Endothelial cell of umbilical vein (primary cell): Measurements from ENCODE around the gene PPM1N. TPM values are rescaled to one million over a fixed set of nuclear protein-coding genes. Genes with fewer than 3 reads are reported as not detected.

Experiments
- BruUV-seq: library from RNA; stranded (reverse); fragments of 400-500 nt; replicated peaks from 2 replicates; lab custom pipeline; 2021; lab: Mats Ljungman, UMichigan
- CTCF ChIA-PET: fragments of 300-600, 350-600 bp; sonication (Branson Sonifier 250); formaldehyde crosslinking; loops from one replicate; lab custom pipeline; 2021; ENCODE audit warnings: antibody characterized with exemption, inconsistent platforms; lab: Charles Lee
- POLR2A ChIA-PET: fragments of 300-600, 350-600 bp; sonication (Branson Sonifier 250); formaldehyde crosslinking; loops from one replicate; lab custom pipeline; 2021; ENCODE audit warnings: antibody characterized with exemption, inconsistent platforms; lab: Charles Lee
- DNase-seq: peaks from one replicate; pipeline ENCODE4 v3.0.0-alpha.2; 2011; ENCODE audit warnings: low read depth, low spot score
- FAIRE-seq: peaks from 2 replicates; lab custom pipeline; 2011; peaks lifted over from hg19 to GRCh38; lab: Jason Lieb, UNC
- H2AFZ ChIP-seq: 2 replicates; pipeline ENCODE4 v1.6.0; 2012; ENCODE audit warnings: low read depth, low read length, control low read depth, inconsistent platforms
- H3K27ac ChIP-seq: 2 replicates; pipeline ENCODE4 v1.5.1; 2011; ENCODE audit warnings: low read depth, mild to moderate bottlenecking, control low read depth, low read length, moderate library complexity; ENCODE audit not compliant: insufficient read depth
- H3K27me3 ChIP-seq, 2 experiments: 2 replicates each; pipeline versions ENCODE4 v1.6.0 to v1.6.1; 2011; ENCODE audit warnings: low read length in 2 of 2, mixed read lengths in 1 of 2; ENCODE audit not compliant: control insufficient read depth in 2 of 2, insufficient read depth in 2 of 2
- H3K36me3 ChIP-seq, 2 experiments: 2 replicates in 1 of 2; 3 replicates in 1 of 2; pipeline ENCODE4 v1.5.1; 2011; ENCODE audit warnings: low read length in 2 of 2, mild to moderate bottlenecking in 1 of 2, moderate library complexity in 1 of 2; ENCODE audit not compliant: control insufficient read depth in 2 of 2, insufficient read depth in 2 of 2; ENCODE audit errors: extremely low read depth in 1 of 2
- H3K4me1 ChIP-seq: 3 replicates; pipeline ENCODE4 v1.5.1; 2011; ENCODE audit warnings: mild to moderate bottlenecking, low read length; ENCODE audit not compliant: control insufficient read depth, insufficient read depth; ENCODE audit errors: extremely low read depth
- H3K4me2 ChIP-seq: 2 replicates; pipeline ENCODE4 v1.6.1; 2011; ENCODE audit warnings: low read length, control low read depth, mixed read lengths; ENCODE audit not compliant: insufficient read depth
- H3K4me3 ChIP-seq, 3 experiments: fragments of 200-600 bp in 1 of 3; sonication (generic), shearing (Covaris generic) in 1 of 3; replicated peaks in 1 of 3; 2 replicates each; pipeline ENCODE4 v1.5.1; 2011 to 2016; ENCODE audit warnings: control low read depth in 3 of 3, low read length in 3 of 3, mild to moderate bottlenecking in 2 of 3, inconsistent platforms in 1 of 3, low read depth in 1 of 3, moderate library complexity in 1 of 3; ENCODE audit not compliant: insufficient read depth in 1 of 3
- H3K79me2 ChIP-seq: 2 replicates; pipeline ENCODE4 v1.6.0; 2012; ENCODE audit warnings: low read length, inconsistent platforms; ENCODE audit not compliant: control insufficient read depth, insufficient read depth
- H3K9ac ChIP-seq: replicated peaks from 2 replicates; pipeline ENCODE3; 2011; ENCODE audit warnings: low read length, control low read depth; ENCODE audit not compliant: insufficient read depth; ENCODE audit errors: extremely low read depth
- H3K9me1 ChIP-seq: replicated peaks from 3 replicates; pipeline ENCODE4 v1.6.0; 2011; ENCODE audit warnings: mild to moderate bottlenecking, low read length; ENCODE audit not compliant: control insufficient read depth, insufficient read depth; ENCODE audit errors: extremely low read depth
- H3K9me3 ChIP-seq: replicated peaks from 2 replicates; pipeline ENCODE4 v1.5.1; 2012; ENCODE audit warnings: low read length, inconsistent platforms; ENCODE audit not compliant: control insufficient read depth, insufficient read depth
- H4K20me1 ChIP-seq: replicated peaks from 2 replicates; pipeline ENCODE3; 2011; ENCODE audit warnings: mild to moderate bottlenecking, low read length; ENCODE audit not compliant: control insufficient read depth, insufficient read depth; ENCODE audit errors: extremely low read depth
- EZH2 ChIP-seq: IDR thresholded peaks from 2 replicates; pipeline ENCODE4 v1.6.1; 2012; ENCODE audit warnings: borderline replicate concordance, low read depth, mild to moderate bottlenecking, moderate library complexity, low read length, inconsistent platforms; ENCODE audit not compliant: severe bottlenecking
- FOS ChIP-seq: IDR thresholded peaks from 2 replicates; pipeline ENCODE4 v1.6.1; 2011; ENCODE audit warnings: mild to moderate bottlenecking, low read length, moderate library complexity, borderline replicate concordance; ENCODE audit not compliant: insufficient read depth
- GATA2 ChIP-seq: IDR thresholded peaks from 2 replicates; pipeline ENCODE4 v1.7.0; 2011; ENCODE audit warnings: low read depth, mild to moderate bottlenecking, moderate library complexity, mixed read lengths, low read length; ENCODE audit not compliant: insufficient read length, insufficient read depth
- JUN ChIP-seq: IDR thresholded peaks from 2 replicates; pipeline ENCODE4 v1.6.1; 2011; ENCODE audit warnings: borderline replicate concordance, low read depth; ENCODE audit not compliant: insufficient read length, insufficient read depth
- MYC ChIP-seq: IDR thresholded peaks from one replicate; pipeline ENCODE4 v1.6.1; 2011; ENCODE audit warnings: mild to moderate bottlenecking, low read depth, low read length
- POLR2A ChIP-seq: IDR thresholded peaks from 2 replicates; pipeline ENCODE4 v1.6.1; 2012; ENCODE audit warnings: low read depth, mild to moderate bottlenecking, control low read depth, low read length
- POLR2AphosphoS5 ChIP-seq: IDR thresholded peaks from 2 replicates; pipeline ENCODE4 v1.6.1; 2012; ENCODE audit warnings: low read depth, mild to moderate bottlenecking, control low read depth, low read length, moderate library complexity; ENCODE audit not compliant: insufficient read depth
- dilution Hi-C: fragments of 300-500 bp; cut with MboI; formaldehyde crosslinking; loops from one replicate; pipeline ENCODE4 v1.15.0; 2019; ENCODE audit warnings: low sequenced_read_pairs; ENCODE audit not compliant: extremely low pct_ligation_motif_present
- intact Hi-C: fragments of 100-400 bp; cut with micrococcal nuclease; formaldehyde crosslinking; loops from one replicate; pipeline ENCODE4 v1.10.0; 2022
- polyA plus RNA-seq, 4 experiments: library from polyadenylated mRNA; depleted of rRNA in 3 of 4; stranded (reverse) in 3 of 4; unstranded in 1 of 4; fragments of >200 nt; gene quantifications; 2 replicates each; pipeline versions ENCODE4 v1.2.1 to v1.2.3, GENCODE V29; 2011 to 2012; ENCODE audit warnings: missing spikeins in 1 of 4
- total RNA-seq: library from RNA; stranded (reverse); gene quantifications from 2 replicates; pipeline ENCODE4 v1.2.3, GENCODE V29; 2021
- TF ChIP-seq, protein P1 (sequence below): IDR thresholded peaks from 2 replicates; pipeline ENCODE4 v1.6.1; 2011; ENCODE audit not compliant: insufficient read depth, insufficient read length
- TF ChIP-seq, protein P2 (sequence below), 2 donors: IDR thresholded peaks; 1 replicate in 1 of 2; 2 replicates in 1 of 2; pipeline ENCODE4 v1.5.1; 2011; ENCODE audit warnings: low read length in 2 of 2, mild to moderate bottlenecking in 2 of 2, moderate library complexity in 2 of 2, control low read depth in 1 of 2, inconsistent platforms in 1 of 2, low read depth in 1 of 2; ENCODE audit not compliant: insufficient read depth in 1 of 2; ENCODE audit errors: extremely low read depth in 1 of 2

Gene PPM1N
- total and polyA plus RNA-seq, 2 donors (not counting 3 experiments of a cell fraction or from before 2014, with no cell fraction given) = 0.40 to 0.48 TPM

GRCh38 chr19:45464852-45465441 lies 33.3 kb upstream of the PPM1N start:
- Histone ChIP-seq H3K9ac (no peak overlapping the region), H3K4me1 (peaks cover 16% of the 10 kb centered on the region), H4K20me1 (no peaks in the 10 kb centered on the region), H3K9me1 (no peaks in the 10 kb centered on the region), H3K27me3 (no peaks in the 10 kb centered on the region), H3K4me2 (no peak overlapping the region), H3K27ac (no peak overlapping the region), H3K79me2 (no peaks in the 10 kb centered on the region), H2AFZ (no peak overlapping the region), H3K9me3 (no peaks in the 10 kb centered on the region), H3K4me3 (no peak overlapping the region), H3K36me3 (no peaks in the 10 kb centered on the region)
- FAIRE-seq = no peak
- TF ChIP-seq GATA2 (no peak), JUN (no peak), MYC (no peak), FOS (no peak), POLR2A (no peak), EZH2 (no peak), POLR2AphosphoS5 (no peak)
- TF ChIP-seq, protein P1, sequence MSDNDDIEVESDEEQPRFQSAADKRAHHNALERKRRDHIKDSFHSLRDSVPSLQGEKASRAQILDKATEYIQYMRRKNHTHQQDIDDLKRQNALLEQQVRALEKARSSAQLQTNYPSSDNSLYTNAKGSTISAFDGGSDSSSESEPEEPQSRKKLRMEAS = no peak
- TF ChIP-seq, protein P2, sequence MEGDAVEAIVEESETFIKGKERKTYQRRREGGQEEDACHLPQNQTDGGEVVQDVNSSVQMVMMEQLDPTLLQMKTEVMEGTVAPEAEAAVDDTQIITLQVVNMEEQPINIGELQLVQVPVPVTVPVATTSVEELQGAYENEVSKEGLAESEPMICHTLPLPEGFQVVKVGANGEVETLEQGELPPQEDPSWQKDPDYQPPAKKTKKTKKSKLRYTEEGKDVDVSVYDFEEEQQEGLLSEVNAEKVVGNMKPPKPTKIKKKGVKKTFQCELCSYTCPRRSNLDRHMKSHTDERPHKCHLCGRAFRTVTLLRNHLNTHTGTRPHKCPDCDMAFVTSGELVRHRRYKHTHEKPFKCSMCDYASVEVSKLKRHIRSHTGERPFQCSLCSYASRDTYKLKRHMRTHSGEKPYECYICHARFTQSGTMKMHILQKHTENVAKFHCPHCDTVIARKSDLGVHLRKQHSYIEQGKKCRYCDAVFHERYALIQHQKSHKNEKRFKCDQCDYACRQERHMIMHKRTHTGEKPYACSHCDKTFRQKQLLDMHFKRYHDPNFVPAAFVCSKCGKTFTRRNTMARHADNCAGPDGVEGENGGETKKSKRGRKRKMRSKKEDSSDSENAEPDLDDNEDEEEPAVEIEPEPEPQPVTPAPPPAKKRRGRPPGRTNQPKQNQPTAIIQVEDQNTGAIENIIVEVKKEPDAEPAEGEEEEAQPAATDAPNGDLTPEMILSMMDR (IDR thresholded peaks at IDR 0.05; ENCODE audit: extremely low read depth in 1 of 2, insufficient read depth in 1 of 2, low read depth in 1 of 2, low read length in 2 of 2) = no peak
- DNase-seq = no peak
- intact Hi-C loops = no loop called here
- ChIA-PET POLR2A (no interaction called here), CTCF (interaction anchor here (1.0 to 9.5 kb wide), 2 partner anchors 11 to 25 kb away, joined by 3 to 174 read pairs; no protein-coding TSS in a partner anchor)
- BruUV-seq = no TSS peak
- dilution Hi-C loops = no loop called here
